Calu3 (cell line): ENCODE results near the gene CHRND. TPM values are rescaled to one million over a fixed set of nuclear protein-coding genes. Genes with fewer than 3 reads are reported as not detected.
A peak's percentile ranks its signal among the peaks of the same experiment; 100 is the strongest.
"Not testable (repeated sequence)": the region's sequence is repeated elsewhere in the genome, so short reads cannot be mapped to it uniquely, and the experiment has no call there.

Experiments
- BruUV-seq: library from RNA; stranded (reverse); fragments of 400-500 nt; replicated peaks from 2 replicates; lab custom pipeline; 2021; lab: Mats Ljungman, UMichigan
- CTCF ChIA-PET: fragments of 300-600 bp; sonication (Branson Sonifier 250); formaldehyde crosslinking; loops from one replicate; lab custom pipeline; 2022; ENCODE audit warnings: antibody characterized with exemption; lab: Charles Lee
- DNase-seq: peaks from one replicate; pipeline ENCODE4 v3.0.0; 2022
- H3K27ac Mint-ChIP-seq: one replicate; pipeline ENCODE4 v1.8.0; 2022; ENCODE audit warnings: mixed read lengths; ENCODE audit not compliant: unreplicated experiment
- H3K27me3 Mint-ChIP-seq: one replicate; pipeline ENCODE4 v1.8.0; 2022; ENCODE audit warnings: mixed read lengths; ENCODE audit not compliant: unreplicated experiment
- H3K36me3 Mint-ChIP-seq: one replicate; pipeline ENCODE4 v1.8.0; 2022; ENCODE audit warnings: mild to moderate bottlenecking, moderate library complexity, mixed read lengths; ENCODE audit not compliant: insufficient read depth, unreplicated experiment
- H3K4me1 Mint-ChIP-seq: one replicate; pipeline ENCODE4 v1.8.0; 2022; ENCODE audit warnings: mild to moderate bottlenecking, low read depth, mixed read lengths; ENCODE audit not compliant: unreplicated experiment
- H3K4me3 Mint-ChIP-seq: one replicate; pipeline ENCODE4 v1.8.0; 2022; ENCODE audit warnings: mild to moderate bottlenecking, low read depth, moderate library complexity, mixed read lengths; ENCODE audit not compliant: unreplicated experiment
- H3K9me3 Mint-ChIP-seq: one replicate; pipeline ENCODE4 v1.8.0; 2022; ENCODE audit warnings: low read depth, mixed read lengths; ENCODE audit not compliant: unreplicated experiment
- CTCF ChIP-seq: fragments of 200-600 bp; IDR thresholded peaks from one replicate; pipeline ENCODE4 v1.8.0; 2022; ENCODE audit warnings: antibody characterized with exemption; ENCODE audit not compliant: unreplicated experiment
- intact Hi-C: fragments of 100-400 bp; cut with micrococcal nuclease; formaldehyde crosslinking; loops from one replicate; pipeline ENCODE4 v1.10.0; 2022; ENCODE audit not compliant: unreplicated experiment
- total RNA-seq: library from RNA; stranded (reverse); gene quantifications from 2 replicates; pipeline ENCODE4 v1.2.3, GENCODE V29; 2022

CHRND gene
- total RNA-seq, 1 experiment from 2014 or later: not detected

DNA sequence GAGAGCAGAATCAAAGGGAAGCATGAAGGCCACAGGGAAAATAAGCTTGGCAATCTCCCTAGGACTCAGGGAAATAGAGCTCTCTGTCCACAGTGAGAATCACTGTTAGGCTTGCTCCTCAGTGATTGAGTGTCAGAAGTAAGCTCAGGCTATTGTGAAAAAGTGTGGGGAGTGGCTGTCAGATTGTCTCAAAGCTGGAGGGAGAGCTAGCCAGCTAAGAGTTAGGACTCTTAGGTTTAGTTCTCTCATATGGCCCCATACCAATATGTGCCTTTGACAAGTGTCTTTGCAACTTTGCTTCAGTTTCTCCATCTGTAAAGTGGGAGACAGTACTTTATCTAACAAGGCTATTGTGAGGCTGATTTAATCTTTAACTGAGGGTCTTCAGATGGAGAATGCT lies 41.8 kb downstream of the CHRND start:
- H3K27ac Mint-ChIP-seq: peak overlapping the region; percentile 56

DNA sequence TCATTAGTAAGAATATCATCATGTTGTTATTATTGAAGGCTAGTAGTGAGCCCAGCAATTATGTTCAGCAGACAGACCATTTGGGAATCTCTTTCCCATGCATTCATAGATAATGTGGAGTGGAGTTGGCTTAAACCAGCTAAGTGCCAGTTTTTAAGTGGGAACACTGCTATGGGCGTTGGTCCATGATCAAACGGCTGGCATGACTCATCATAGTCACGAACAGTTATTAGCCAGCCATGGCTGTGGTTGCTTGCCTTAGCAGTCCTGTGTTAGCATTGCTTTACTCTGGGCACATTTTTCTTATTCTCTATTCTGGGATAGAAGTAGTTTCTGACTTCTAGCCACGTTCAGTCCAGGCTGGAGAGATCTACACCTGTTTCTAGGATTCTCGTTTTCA lies 42.2 kb downstream of the CHRND start:
- H3K4me1 Mint-ChIP-seq: peaks cover 47% of the 10 kb centered on the region
- H3K9me3 Mint-ChIP-seq: no peaks in the 10 kb centered on the region
- CTCF ChIA-PET: interaction anchor here (1.0 to 1.5 kb wide), 2 partner anchors 12 to 25 kb away, joined by 3 to 4 read pairs; no protein-coding TSS in a partner anchor
- H3K36me3 Mint-ChIP-seq: peaks cover 54% of the 10 kb centered on the region
- no peak overlapping the region for H3K27ac Mint-ChIP-seq
- DNase-seq: peak; percentile 30
- no peak for TF ChIP-seq CTCF
- H3K27me3 Mint-ChIP-seq: no peaks in the 10 kb centered on the region
- intact Hi-C loops: no loop called here
- H3K4me3 Mint-ChIP-seq: no peak overlapping the region
- no TSS peak for BruUV-seq

More for the DNA sequence above, 41.8 kb downstream of the CHRND start:
- Mint-ChIP-seq H3K36me3 (peaks cover 54% of the 10 kb centered on the region), H3K9me3 (no peaks in the 10 kb centered on the region), H3K4me3 (no peak overlapping the region), H3K27me3 (no peaks in the 10 kb centered on the region), H3K4me1 (peaks cover 43% of the 10 kb centered on the region)
- no peak for DNase-seq
- no peak for TF ChIP-seq CTCF
- intact Hi-C loops: no loop called here
- CTCF ChIA-PET: interaction anchor here (1.0 to 1.5 kb wide), 2 partner anchors 13 to 25 kb away, joined by 3 to 4 read pairs; no protein-coding TSS in a partner anchor
- BruUV-seq: no TSS peak

DNA sequence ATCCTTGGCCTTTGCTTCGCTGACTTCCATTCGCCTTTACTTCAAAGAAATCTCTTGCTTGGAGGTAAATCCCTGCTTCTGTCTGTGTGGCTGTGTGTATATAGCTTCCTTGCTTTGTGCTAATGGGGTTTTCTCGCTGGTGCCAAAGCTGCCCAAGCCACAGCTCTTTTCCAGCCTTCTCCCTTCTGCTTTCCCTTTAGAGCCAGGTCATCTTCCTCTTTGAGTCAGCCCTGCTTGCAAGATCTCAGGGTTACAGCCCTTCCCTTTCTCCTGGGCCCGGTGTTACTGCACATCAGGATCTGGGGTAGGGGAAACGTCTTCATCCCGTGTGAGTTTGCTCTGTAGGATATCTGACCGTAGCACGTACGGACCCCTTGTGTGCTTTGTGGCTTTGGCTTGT lies 43.6 kb downstream of the CHRND start:
- no peak for TF ChIP-seq CTCF
- CTCF ChIA-PET: interaction anchor here (1.4 kb wide), 1 partner anchor 10 kb away, joined by 3 read pairs; no protein-coding TSS in a partner anchor
- peaks cover 65% of the 10 kb centered on the region for H3K36me3 Mint-ChIP-seq
- H3K4me1 Mint-ChIP-seq: peaks cover 61% of the 10 kb centered on the region
- no peak overlapping the region for H3K27ac Mint-ChIP-seq
- BruUV-seq: no TSS peak
- H3K4me3 Mint-ChIP-seq: no peak overlapping the region
- no peaks in the 10 kb centered on the region for H3K27me3 Mint-ChIP-seq
- no peaks in the 10 kb centered on the region for H3K9me3 Mint-ChIP-seq
- no peak for DNase-seq
- intact Hi-C loops: no loop called here

- BruUV-seq, H3K27ac Mint-ChIP-seq, H3K27me3 Mint-ChIP-seq, H3K4me3 Mint-ChIP-seq, H3K9me3 Mint-ChIP-seq, intact Hi-C loops, DNase-seq: not testable (repeated sequence)
- Mint-ChIP-seq H3K4me1 (peaks cover 64% of the 10 kb centered on the region), H3K36me3 (peaks cover 56% of the 10 kb centered on the region)
- CTCF ChIA-PET: interaction anchor here (1.0 to 1.2 kb wide), 2 partner anchors 10 to 22 kb away, joined by 4 read pairs; no protein-coding TSS in a partner anchor
These were observed 44.5 kb downstream of the CHRND start for GRCh38 chr2:232570481-232570880.

DNA sequence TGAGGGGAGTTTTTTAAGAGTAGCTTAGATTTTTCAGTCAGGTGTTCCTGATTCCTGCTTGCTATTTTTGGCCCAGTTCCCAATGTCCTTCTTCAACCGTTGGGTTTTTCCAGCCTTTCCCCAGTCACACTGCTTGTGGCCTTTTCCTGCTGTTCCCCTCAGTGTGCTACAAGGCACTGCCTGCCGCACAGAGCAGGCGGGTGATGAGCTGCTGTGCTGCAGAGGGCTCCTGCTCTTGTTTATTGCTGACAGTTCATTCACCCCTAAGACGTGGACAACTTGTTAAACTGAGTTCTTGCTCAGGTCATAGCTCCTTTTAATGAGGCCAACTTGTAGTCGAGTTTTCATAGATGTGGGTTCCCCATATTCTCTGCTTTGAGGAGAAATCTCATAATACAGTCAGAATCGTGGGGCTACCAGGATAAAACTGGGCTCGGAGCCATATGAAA lies 45.1 kb downstream of the CHRND start:
- Mint-ChIP-seq H3K4me3 (no peak overlapping the region), H3K27ac (no peak overlapping the region), H3K36me3 (peaks cover 50% of the 10 kb centered on the region), H3K9me3 (no peaks in the 10 kb centered on the region), H3K27me3 (no peaks in the 10 kb centered on the region), H3K4me1 (peaks cover 64% of the 10 kb centered on the region)
- BruUV-seq: no TSS peak
- TF ChIP-seq CTCF: no peak
- peak; percentile 27 for DNase-seq
- CTCF ChIA-PET: interaction anchor here (1.0 to 1.2 kb wide), 2 partner anchors 9 to 22 kb away, joined by 4 read pairs; no protein-coding TSS in a partner anchor
- intact Hi-C loops: no loop called here
